Measurements from ENCODE around the gene UCN.

Gene UCN, protein sequence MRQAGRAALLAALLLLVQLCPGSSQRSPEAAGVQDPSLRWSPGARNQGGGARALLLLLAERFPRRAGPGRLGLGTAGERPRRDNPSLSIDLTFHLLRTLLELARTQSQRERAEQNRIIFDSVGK

GRCh38 chr2:27308359-27308881 is at the start of gene UCN:
TSS of gene UCN (minus strand) at chr2:27308445. CDS start at chr2:27307895, 550 bp downstream.
- no peaks in the 10 kb centered on the region for H3K9me3 ChIP-seq (ENCODE audit: insufficient read depth, low read depth, low read length)
- H3K4me1 ChIP-seq (ENCODE audit: insufficient read depth, low read length, poor library complexity, severe bottlenecking), result no peaks in the 10 kb centered on the region
- H3K4me2 ChIP-seq (ENCODE audit: low read depth, low read length, poor library complexity, severe bottlenecking), result no peak within 1 kb of the TSS
- no peak within 1 kb of the TSS for H3K9ac ChIP-seq (ENCODE audit: low read depth, low read length, poor library complexity, severe bottlenecking)
- no peak within 1 kb of the TSS for H2AFZ ChIP-seq (ENCODE audit: low read length)
- H3K36me3 ChIP-seq (ENCODE audit: insufficient read depth, low read length), result no peaks in the 10 kb centered on the region
- no peaks in the 10 kb centered on the region for H4K20me1 ChIP-seq (ENCODE audit: insufficient read depth, low read length, poor library complexity, severe bottlenecking)
- H3K79me2 ChIP-seq (ENCODE audit: insufficient read depth, low read length), result no peaks in the 10 kb centered on the region
- TF ChIP-seq CTCF (conservative IDR thresholded peaks at IDR 0.05; ENCODE audit: low read length), result no peak
- no peak for TF ChIP-seq EZH2phosphoT487 (IDR thresholded peaks at IDR 0.05; ENCODE audit: borderline replicate concordance)
- H3K4me3 ChIP-seq (ENCODE audit: low read length, poor library complexity, severe bottlenecking), result no peak within 1 kb of the TSS
- no peaks in the 10 kb centered on the region for H3K9me2 ChIP-seq (replicated peaks; ENCODE audit: low read depth, low read length)
- H3K27me3 ChIP-seq (ENCODE audit: insufficient read depth, low read length, poor library complexity, severe bottlenecking), result no peaks in the 10 kb centered on the region
- H3F3A ChIP-seq (ENCODE audit: low read depth), result no peaks in the 10 kb centered on the region

- Histone ChIP-seq H3K4me3 (ENCODE audit: low read length, poor library complexity, severe bottlenecking) (peak within 1 kb of the TSS; percentile 93), H3K27me3 (ENCODE audit: insufficient read depth, low read length, poor library complexity, severe bottlenecking) (no peaks in the 10 kb centered on the region), H4K20me1 (ENCODE audit: insufficient read depth, low read length, poor library complexity, severe bottlenecking) (peaks cover 15% of the 10 kb centered on the region), H2AFZ (ENCODE audit: low read length) (peak within 1 kb of the TSS; percentile 81), H3F3A (ENCODE audit: low read depth) (0 out of 2 replicates have a peak, but pooled peaks cover 2% of the 10 kb centered on the region), H3K9me2 (replicated peaks; ENCODE audit: low read depth, low read length) (no peaks in the 10 kb centered on the region), H3K9me3 (ENCODE audit: insufficient read depth, low read depth, low read length) (no peaks in the 10 kb centered on the region), H3K36me3 (ENCODE audit: insufficient read depth, low read length) (no peaks in the 10 kb centered on the region), H3K4me2 (ENCODE audit: low read depth, low read length, poor library complexity, severe bottlenecking) (peak within 1 kb of the TSS; percentile 98), H3K9ac (ENCODE audit: low read depth, low read length, poor library complexity, severe bottlenecking) (peak within 1 kb of the TSS; percentile 94), H3K79me2 (ENCODE audit: insufficient read depth, low read length) (peaks cover 69% of the 10 kb centered on the region), H3K4me1 (ENCODE audit: insufficient read depth, low read length, poor library complexity, severe bottlenecking) (peaks cover 26% of the 10 kb centered on the region)
- TF ChIP-seq EZH2phosphoT487 (IDR thresholded peaks at IDR 0.05; ENCODE audit: borderline replicate concordance) (no peak), CTCF (conservative IDR thresholded peaks at IDR 0.05; ENCODE audit: low read length) (no peak)
These were observed 48.3 kb upstream of the UCN start, which contains the start of gene GTF3C2 for GRCh38 chr2:27356382-27357181. TSS of gene GTF3C2 (minus strand) at chr2:27356764. CDS start at chr2:27343554, 13,210 bp downstream.

- Histone ChIP-seq H3K9me2 (replicated peaks; ENCODE audit: low read depth, low read length) (no peaks in the 10 kb centered on the region), H3K4me1 (ENCODE audit: insufficient read depth, low read length, poor library complexity, severe bottlenecking) (peaks cover 26% of the 10 kb centered on the region), H3K9ac (ENCODE audit: low read depth, low read length, poor library complexity, severe bottlenecking) (peak overlapping the region; percentile 94), H3K36me3 (ENCODE audit: insufficient read depth, low read length) (no peaks in the 10 kb centered on the region), H2AFZ (ENCODE audit: low read length) (peak overlapping the region; percentile 81), H3F3A (ENCODE audit: low read depth) (0 out of 2 replicates have a peak, but pooled peaks cover 2% of the 10 kb centered on the region), H3K9me3 (ENCODE audit: insufficient read depth, low read depth, low read length) (no peaks in the 10 kb centered on the region), H4K20me1 (ENCODE audit: insufficient read depth, low read length, poor library complexity, severe bottlenecking) (peaks cover 19% of the 10 kb centered on the region), H3K79me2 (ENCODE audit: insufficient read depth, low read length) (peaks cover 73% of the 10 kb centered on the region), H3K27me3 (ENCODE audit: insufficient read depth, low read length, poor library complexity, severe bottlenecking) (no peaks in the 10 kb centered on the region), H3K4me3 (ENCODE audit: low read length, poor library complexity, severe bottlenecking) (peak overlapping the region; percentile 93), H3K4me2 (ENCODE audit: low read depth, low read length, poor library complexity, severe bottlenecking) (peak overlapping the region; percentile 98)
- TF ChIP-seq CTCF (conservative IDR thresholded peaks at IDR 0.05; ENCODE audit: low read length) (no peak), EZH2phosphoT487 (IDR thresholded peaks at IDR 0.05; ENCODE audit: borderline replicate concordance) (no peak)
These were observed 47.8 kb upstream of the UCN start for GRCh38 chr2:27356056-27356381.
